ENCODE results near the gene PLA2G2A.

DNA sequence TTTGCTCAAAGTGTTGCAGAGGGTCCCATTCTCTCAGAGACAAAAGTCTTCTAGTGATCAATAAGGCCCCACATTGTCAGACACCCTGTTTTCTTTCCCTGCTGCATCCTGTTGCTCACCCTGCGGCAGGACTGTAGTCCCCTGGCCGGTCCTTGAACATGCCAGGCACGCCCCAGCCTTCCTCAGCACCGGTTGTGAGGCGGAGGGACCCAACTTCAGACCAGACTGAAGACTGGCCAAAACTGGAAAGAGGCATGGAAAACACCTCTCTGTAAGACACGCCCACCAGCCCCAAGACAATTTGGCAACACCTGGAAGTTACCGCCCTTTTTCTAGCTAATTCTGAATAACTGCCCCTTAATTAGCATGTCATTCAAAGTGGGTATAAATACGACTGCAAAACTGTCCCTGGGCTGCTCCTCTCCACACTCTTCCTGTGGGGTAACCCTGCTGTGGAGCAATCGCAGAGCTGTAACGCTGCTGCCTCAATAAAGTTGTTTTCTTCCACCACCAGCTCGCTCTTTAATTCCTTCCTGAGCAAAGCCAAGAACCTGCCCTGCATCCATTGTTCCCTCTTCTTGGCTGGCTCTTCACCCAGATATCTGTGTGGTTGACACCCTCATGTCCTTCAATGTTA lies 23.8 kb downstream of the PLA2G2A start:
- no peak for TF ChIP-seq POLR2A (IDR thresholded peaks at IDR 0.05)
- TF ChIP-seq, protein P1, sequence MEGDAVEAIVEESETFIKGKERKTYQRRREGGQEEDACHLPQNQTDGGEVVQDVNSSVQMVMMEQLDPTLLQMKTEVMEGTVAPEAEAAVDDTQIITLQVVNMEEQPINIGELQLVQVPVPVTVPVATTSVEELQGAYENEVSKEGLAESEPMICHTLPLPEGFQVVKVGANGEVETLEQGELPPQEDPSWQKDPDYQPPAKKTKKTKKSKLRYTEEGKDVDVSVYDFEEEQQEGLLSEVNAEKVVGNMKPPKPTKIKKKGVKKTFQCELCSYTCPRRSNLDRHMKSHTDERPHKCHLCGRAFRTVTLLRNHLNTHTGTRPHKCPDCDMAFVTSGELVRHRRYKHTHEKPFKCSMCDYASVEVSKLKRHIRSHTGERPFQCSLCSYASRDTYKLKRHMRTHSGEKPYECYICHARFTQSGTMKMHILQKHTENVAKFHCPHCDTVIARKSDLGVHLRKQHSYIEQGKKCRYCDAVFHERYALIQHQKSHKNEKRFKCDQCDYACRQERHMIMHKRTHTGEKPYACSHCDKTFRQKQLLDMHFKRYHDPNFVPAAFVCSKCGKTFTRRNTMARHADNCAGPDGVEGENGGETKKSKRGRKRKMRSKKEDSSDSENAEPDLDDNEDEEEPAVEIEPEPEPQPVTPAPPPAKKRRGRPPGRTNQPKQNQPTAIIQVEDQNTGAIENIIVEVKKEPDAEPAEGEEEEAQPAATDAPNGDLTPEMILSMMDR (IDR thresholded peaks at IDR 0.05) = no peak

All from thyroid gland (tissue), 4 donors.